B cell (primary cell): ENCODE results near the gene APOE. TPM values are rescaled to one million over a fixed set of nuclear protein-coding genes. Genes with fewer than 3 reads are reported as not detected.

ENCODE experiments used
- ATAC-seq: fragments of 200-7000 bp; cut with Tn5 transposase; one replicate; pipeline ENCODE4 v1.10.0; 2021; ENCODE audit warnings: low read depth, mild to moderate bottlenecking, moderate number of reproducible peaks, moderate library complexity
- CTCF ChIA-PET: fragments of 350-600 bp; sonication (Branson Sonifier 250); formaldehyde crosslinking; loops from one replicate; lab custom pipeline; 2021; ENCODE audit warnings: antibody characterized with exemption, inconsistent platforms; lab: Charles Lee
- POLR2A ChIA-PET: fragments of 350-600 bp; sonication (Branson Sonifier 250); formaldehyde crosslinking; loops from one replicate; lab custom pipeline; 2021; ENCODE audit warnings: antibody characterized with exemption; lab: Charles Lee
- DNase-seq: peaks from one replicate; pipeline ENCODE4 v3.0.0; 2013
- H2AFZ ChIP-seq: 2 replicates; pipeline ENCODE4 v1.6.1; 2012; ENCODE audit warnings: mild to moderate bottlenecking, low read depth, low read length; ENCODE audit not compliant: insufficient read depth, poor library complexity, severe bottlenecking
- H3K27ac ChIP-seq, 2 donors: 1 replicate in 1 of 2; 2 replicates in 1 of 2; pipeline ENCODE4 v1.5.1; 2012 to 2013; ENCODE audit warnings: low read length in 2 of 2, mild to moderate bottlenecking in 2 of 2, moderate library complexity in 1 of 2
- H3K27me3 ChIP-seq, 4 experiments: fragments of 200-600 bp in 1 of 4; sonication (generic) in 1 of 4; replicated peaks in 1 of 4; 1 replicate in 2 of 4; 2 replicates in 2 of 4; pipeline versions ENCODE4 v1.6.1 to v1.7.0; 2013 to 2016; ENCODE audit warnings: low read length in 3 of 4, mild to moderate bottlenecking in 2 of 4, mixed read lengths in 1 of 4, moderate library complexity in 1 of 4; ENCODE audit not compliant: insufficient read depth in 4 of 4, control insufficient read depth in 3 of 4; ENCODE audit errors: control extremely low read depth in 1 of 4
- H3K36me3 ChIP-seq, 2 experiments: replicated peaks in 1 of 2; 1 replicate in 1 of 2; 2 replicates in 1 of 2; pipeline versions ENCODE4 v1.6.1 to v1.7.1; 2013; ENCODE audit warnings: low read length in 1 of 2; ENCODE audit not compliant: insufficient read depth in 2 of 2, control insufficient read depth in 1 of 2; ENCODE audit errors: control extremely low read depth in 1 of 2, extremely low read depth in 1 of 2
- H3K4me1 ChIP-seq, 2 donors: fragments of 200-600 bp in 1 of 2; sonication (generic) in 1 of 2; 1 replicate in 1 of 2; 2 replicates in 1 of 2; pipeline versions ENCODE4 v1.5.1 to v1.6.1; 2013 to 2017; ENCODE audit warnings: low read length in 2 of 2; ENCODE audit not compliant: control insufficient read depth in 2 of 2, insufficient read depth in 2 of 2
- H3K4me2 ChIP-seq: replicated peaks from 2 replicates; pipeline ENCODE3; 2012; ENCODE audit warnings: mild to moderate bottlenecking, low read depth, low read length; ENCODE audit not compliant: poor library complexity, severe bottlenecking
- H3K4me3 ChIP-seq, 5 experiments: fragments of 200-600 bp in 1 of 5; sonication (generic) in 1 of 5; 1 replicate in 3 of 5; 2 replicates in 2 of 5; pipeline versions ENCODE4 v1.5.1 to v1.7.0; 2011 to 2016; ENCODE audit warnings: low read length in 4 of 5, mild to moderate bottlenecking in 4 of 5, low read depth in 2 of 5, control low read depth in 1 of 5, moderate library complexity in 1 of 5; ENCODE audit not compliant: insufficient read depth in 1 of 5; ENCODE audit errors: control extremely low read depth in 1 of 5, extremely low read depth in 1 of 5
- H3K79me2 ChIP-seq: fragments of 200-600 bp; sonication (generic); one replicate; pipeline ENCODE4 v1.6.0; 2016; ENCODE audit warnings: low read length; ENCODE audit not compliant: control insufficient read depth, insufficient read depth
- H3K9ac ChIP-seq: fragments of 200-600 bp; sonication (generic); 2 replicates; pipeline ENCODE4 v1.6.1; 2017; ENCODE audit warnings: mild to moderate bottlenecking, low read length, moderate library complexity
- H3K9me3 ChIP-seq, 3 donors: one replicate each; pipeline versions ENCODE4 v1.6.1 to v1.7.1; 2013; ENCODE audit warnings: low read length in 2 of 3; ENCODE audit not compliant: control insufficient read depth in 2 of 3, insufficient read depth in 1 of 3; ENCODE audit errors: control extremely low read depth in 1 of 3
- H4K20me1 ChIP-seq: 2 replicates; pipeline ENCODE4 v1.6.0; 2012; ENCODE audit warnings: mild to moderate bottlenecking, low read length; ENCODE audit not compliant: insufficient read depth, control insufficient read depth, poor library complexity, severe bottlenecking
- H3K27ac Mint-ChIP-seq: one replicate; pipeline ENCODE4 v1.8.0; 2021; ENCODE audit warnings: mixed read lengths
- H3K27me3 Mint-ChIP-seq: one replicate; pipeline ENCODE4 v1.8.0; 2021; ENCODE audit warnings: mixed read lengths
- H3K4me1 Mint-ChIP-seq: one replicate; pipeline ENCODE4 v1.8.0; 2021; ENCODE audit warnings: mixed read lengths
- H3K4me3 Mint-ChIP-seq: one replicate; pipeline ENCODE4 v1.8.0; 2021; ENCODE audit warnings: mixed read lengths
- H3K9me3 Mint-ChIP-seq: one replicate; pipeline ENCODE4 v1.8.0; 2022; ENCODE audit warnings: mixed read lengths; ENCODE audit not compliant: insufficient read depth
- CTCF ChIP-seq: fragments of 200-600 bp; IDR thresholded peaks from one replicate; pipeline ENCODE4 v1.8.0; 2022; ENCODE audit warnings: antibody characterized with exemption, mild to moderate bottlenecking
- EZH2 ChIP-seq: IDR thresholded peaks from 2 replicates; pipeline ENCODE4 v1.6.1; 2012; ENCODE audit warnings: borderline replicate concordance, low read depth, mild to moderate bottlenecking, moderate library complexity, low read length; ENCODE audit not compliant: insufficient read depth, poor library complexity, severe bottlenecking
- WGBS: methylation state at CpG from one replicate; pipeline ENCODE4 v1.1.5; 2013; ENCODE audit warnings: missing lambda C conversion rate; ENCODE audit not compliant: insufficient coverage; 5-methylcytosine and 5-hydroxymethylcytosine counted together
- intact Hi-C: fragments of 100-400 bp; cut with micrococcal nuclease; formaldehyde crosslinking; loops from one replicate; pipeline ENCODE4 v1.10.0; 2022
- polyA plus RNA-seq: library from polyadenylated mRNA; depleted of rRNA; stranded (reverse); fragments of >200 nt; gene quantifications from 2 replicates; pipeline ENCODE4 v1.2.3, GENCODE V29; 2012
- total RNA-seq, 2 donors: library from RNA; stranded (reverse); fragments of 120-200 nt in 1 of 2; gene quantifications; 1 replicate in 1 of 2; 2 replicates in 1 of 2; pipeline versions ENCODE4 v1.2.3 to v1.2.4, GENCODE V29; 2013 to 2022

Gene APOE
- total and polyA plus RNA-seq, 2 donors (not counting 1 experiment from before 2014, with no cell fraction given): 0.74 to 2.8 TPM

- Histone ChIP-seq H3K4me1 (no peaks in the 10 kb centered on the region), H3K9ac (no peak overlapping the region), H3K9me3 (no peaks in the 10 kb centered on the region), H3K4me3 (no peak overlapping the region), H3K79me2 (no peaks in the 10 kb centered on the region), H4K20me1 (no peaks in the 10 kb centered on the region), H2AFZ (no peak overlapping the region), H3K4me2 (no peak overlapping the region), H3K36me3 (no peaks in the 10 kb centered on the region), H3K27ac (no peak overlapping the region), H3K27me3 (no peaks in the 10 kb centered on the region)
- TF ChIP-seq EZH2 (no peak), CTCF (no peak)
- H3K4me1 Mint-ChIP-seq: no peaks in the 10 kb centered on the region
- ChIA-PET POLR2A (no interaction called here), CTCF (no interaction called here)
- no peak overlapping the region for H3K27ac Mint-ChIP-seq
- WGBS: 86% methylated on average over 21 of the region's 26 CpGs
- DNase-seq (no peak), ATAC-seq (no peak)
- no peaks in the 10 kb centered on the region for H3K9me3 Mint-ChIP-seq
- no peak overlapping the region for H3K4me3 Mint-ChIP-seq
- intact Hi-C loops: no loop called here
- H3K27me3 Mint-ChIP-seq: peaks cover 18% of the 10 kb centered on the region
Observed at GRCh38 chr19:44878120-44878865, 27.3 kb upstream of the APOE start.

- H3K27ac ChIP-seq: no peak overlapping the region
- H3K27ac Mint-ChIP-seq: no peak overlapping the region
- CTCF ChIA-PET: no interaction called here
- no peaks in the 10 kb centered on the region for H3K79me2 ChIP-seq
- TF ChIP-seq CTCF: no peak
- no peak for TF ChIP-seq EZH2
- DNase-seq (no peak), ATAC-seq (no peak)
- no peaks in the 10 kb centered on the region for H3K36me3 ChIP-seq
- H3K9ac ChIP-seq: no peak overlapping the region
- 85% methylated on average over 13 of the region's 18 CpGs for WGBS
- H3K27me3 ChIP-seq: no peaks in the 10 kb centered on the region
- peaks cover 19% of the 10 kb centered on the region for H3K27me3 Mint-ChIP-seq
- H2AFZ ChIP-seq: no peak overlapping the region
- H3K9me3 Mint-ChIP-seq: no peaks in the 10 kb centered on the region
- no peaks in the 10 kb centered on the region for H3K9me3 ChIP-seq
- H3K4me1 ChIP-seq: no peaks in the 10 kb centered on the region
- H3K4me3 ChIP-seq: no peak overlapping the region
- intact Hi-C loops: no loop called here
- POLR2A ChIA-PET: no interaction called here
- no peaks in the 10 kb centered on the region for H3K4me1 Mint-ChIP-seq
- no peaks in the 10 kb centered on the region for H4K20me1 ChIP-seq
- no peak overlapping the region for H3K4me2 ChIP-seq
- no peak overlapping the region for H3K4me3 Mint-ChIP-seq
Observed at GRCh38 chr19:44879309-44880065, 26.1 kb upstream of the APOE start.
